HL-60 (cell line): ENCODE data around the gene ANO6.

Source experiments
- DNase-seq, 2 experiments: peaks; one replicate each; pipeline ENCODE4 v3.0.0-alpha.2; 2010 to 2020; ENCODE audit warnings: low read depth in 1 of 2, low spot score in 1 of 2
- H3K27ac ChIP-seq: fragments of 250-450 bp; sonication (Bioruptor Pico); replicated peaks from 2 replicates; pipeline ENCODE4 v1.5.1; 2020; ENCODE audit warnings: mild to moderate bottlenecking, moderate library complexity
- H3K27me3 ChIP-seq: fragments of 250-450 bp; sonication (Bioruptor Pico); 2 replicates; pipeline ENCODE4 v1.5.1; 2021; ENCODE audit warnings: mild to moderate bottlenecking, moderate library complexity; ENCODE audit not compliant: insufficient read depth, poor library complexity, severe bottlenecking
- H3K4me3 ChIP-seq: replicated peaks from 2 replicates; pipeline ENCODE4 v1.5.1; 2011; ENCODE audit warnings: mild to moderate bottlenecking, control low read depth, low read length; ENCODE audit not compliant: insufficient read depth
- CTCF ChIP-seq: IDR thresholded peaks from one replicate; pipeline ENCODE4 v1.5.1; 2011; ENCODE audit warnings: low read length, control low read depth, inconsistent platforms; ENCODE audit not compliant: insufficient read depth
- GABPA ChIP-seq: IDR thresholded peaks from 2 replicates; pipeline ENCODE4 v1.6.1; 2012; ENCODE audit warnings: low read depth
- POLR2AphosphoS5 ChIP-seq: IDR thresholded peaks from 2 replicates; pipeline ENCODE4 v1.6.1; 2012; ENCODE audit warnings: low read depth
- SPI1 ChIP-seq: IDR thresholded peaks from 2 replicates; pipeline ENCODE4 v1.6.1; 2012; ENCODE audit warnings: low read depth, mild to moderate bottlenecking, borderline replicate concordance
- TF ChIP-seq, protein P1 (sequence below): IDR thresholded peaks from 2 replicates; pipeline ENCODE4 v1.6.1; 2012; ENCODE audit warnings: low read depth; ENCODE audit not compliant: insufficient replicate concordance

Gene ANO6

GRCh38 chr12:45298047-45298446 lies 82.2 kb downstream of the ANO6 start:
- no peak for TF ChIP-seq POLR2AphosphoS5
- TF ChIP-seq SPI1 = no peak
- TF ChIP-seq GABPA = no peak
- TF ChIP-seq, protein P1, sequence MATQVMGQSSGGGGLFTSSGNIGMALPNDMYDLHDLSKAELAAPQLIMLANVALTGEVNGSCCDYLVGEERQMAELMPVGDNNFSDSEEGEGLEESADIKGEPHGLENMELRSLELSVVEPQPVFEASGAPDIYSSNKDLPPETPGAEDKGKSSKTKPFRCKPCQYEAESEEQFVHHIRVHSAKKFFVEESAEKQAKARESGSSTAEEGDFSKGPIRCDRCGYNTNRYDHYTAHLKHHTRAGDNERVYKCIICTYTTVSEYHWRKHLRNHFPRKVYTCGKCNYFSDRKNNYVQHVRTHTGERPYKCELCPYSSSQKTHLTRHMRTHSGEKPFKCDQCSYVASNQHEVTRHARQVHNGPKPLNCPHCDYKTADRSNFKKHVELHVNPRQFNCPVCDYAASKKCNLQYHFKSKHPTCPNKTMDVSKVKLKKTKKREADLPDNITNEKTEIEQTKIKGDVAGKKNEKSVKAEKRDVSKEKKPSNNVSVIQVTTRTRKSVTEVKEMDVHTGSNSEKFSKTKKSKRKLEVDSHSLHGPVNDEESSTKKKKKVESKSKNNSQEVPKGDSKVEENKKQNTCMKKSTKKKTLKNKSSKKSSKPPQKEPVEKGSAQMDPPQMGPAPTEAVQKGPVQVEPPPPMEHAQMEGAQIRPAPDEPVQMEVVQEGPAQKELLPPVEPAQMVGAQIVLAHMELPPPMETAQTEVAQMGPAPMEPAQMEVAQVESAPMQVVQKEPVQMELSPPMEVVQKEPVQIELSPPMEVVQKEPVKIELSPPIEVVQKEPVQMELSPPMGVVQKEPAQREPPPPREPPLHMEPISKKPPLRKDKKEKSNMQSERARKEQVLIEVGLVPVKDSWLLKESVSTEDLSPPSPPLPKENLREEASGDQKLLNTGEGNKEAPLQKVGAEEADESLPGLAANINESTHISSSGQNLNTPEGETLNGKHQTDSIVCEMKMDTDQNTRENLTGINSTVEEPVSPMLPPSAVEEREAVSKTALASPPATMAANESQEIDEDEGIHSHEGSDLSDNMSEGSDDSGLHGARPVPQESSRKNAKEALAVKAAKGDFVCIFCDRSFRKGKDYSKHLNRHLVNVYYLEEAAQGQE = no peak
- no peak for TF ChIP-seq CTCF
- Histone ChIP-seq H3K27me3 (no peaks in the 10 kb centered on the region), H3K4me3 (no peak overlapping the region), H3K27ac (no peak overlapping the region)
- no peak for DNase-seq

DNA sequence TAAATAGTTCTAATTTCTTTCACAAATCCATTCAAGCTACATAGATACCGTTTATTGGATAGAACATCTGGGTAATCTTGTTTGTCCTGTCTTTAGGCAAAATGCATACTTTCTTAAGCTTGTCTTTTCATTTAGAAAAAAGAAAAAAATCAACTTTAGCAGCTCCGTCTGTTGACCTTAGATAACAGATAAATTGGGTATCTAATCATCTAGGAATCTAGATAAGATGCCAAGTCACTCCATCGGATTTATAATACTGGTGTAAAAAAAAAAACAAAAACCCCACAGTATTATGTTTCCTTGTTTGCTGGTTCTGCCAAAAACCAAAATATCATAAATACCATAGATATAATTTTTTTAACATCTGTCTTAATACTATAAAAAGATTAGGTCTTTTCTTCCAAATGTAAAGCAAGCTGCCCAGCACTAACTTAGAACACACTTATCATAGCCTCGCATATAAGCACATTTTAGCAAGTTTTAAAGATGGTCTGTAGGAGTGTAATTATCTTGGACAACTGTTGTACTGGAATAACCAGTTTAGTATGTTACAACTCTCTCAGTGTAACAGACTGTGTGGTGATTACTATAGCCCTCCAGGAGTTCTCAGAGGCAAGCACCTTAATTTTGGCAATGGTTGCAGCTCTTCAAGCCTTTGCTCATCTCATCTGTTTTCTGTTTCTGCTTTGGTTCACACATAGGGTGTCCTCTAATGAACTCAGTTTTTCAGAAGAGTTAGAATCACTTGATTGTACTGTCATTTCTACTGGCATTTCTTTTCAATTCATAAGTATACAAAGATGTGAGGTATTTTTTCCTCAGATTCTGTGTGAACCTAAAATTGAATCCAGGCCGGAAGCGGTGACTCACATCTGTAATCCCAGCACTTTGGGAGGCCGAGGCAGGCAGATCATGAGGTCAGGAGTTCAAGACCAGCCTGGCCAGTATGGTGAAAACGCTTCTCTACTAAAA lies 83.1 kb downstream of the ANO6 start:
- Histone ChIP-seq H3K27me3 (no peaks in the 10 kb centered on the region), H3K27ac (no peak overlapping the region), H3K4me3 (no peak overlapping the region)
- DNase-seq = no peak
- TF ChIP-seq SPI1 (no peak), CTCF (no peak), GABPA (no peak), POLR2AphosphoS5 (no peak)
- TF ChIP-seq, protein P1 = no peak

DNA sequence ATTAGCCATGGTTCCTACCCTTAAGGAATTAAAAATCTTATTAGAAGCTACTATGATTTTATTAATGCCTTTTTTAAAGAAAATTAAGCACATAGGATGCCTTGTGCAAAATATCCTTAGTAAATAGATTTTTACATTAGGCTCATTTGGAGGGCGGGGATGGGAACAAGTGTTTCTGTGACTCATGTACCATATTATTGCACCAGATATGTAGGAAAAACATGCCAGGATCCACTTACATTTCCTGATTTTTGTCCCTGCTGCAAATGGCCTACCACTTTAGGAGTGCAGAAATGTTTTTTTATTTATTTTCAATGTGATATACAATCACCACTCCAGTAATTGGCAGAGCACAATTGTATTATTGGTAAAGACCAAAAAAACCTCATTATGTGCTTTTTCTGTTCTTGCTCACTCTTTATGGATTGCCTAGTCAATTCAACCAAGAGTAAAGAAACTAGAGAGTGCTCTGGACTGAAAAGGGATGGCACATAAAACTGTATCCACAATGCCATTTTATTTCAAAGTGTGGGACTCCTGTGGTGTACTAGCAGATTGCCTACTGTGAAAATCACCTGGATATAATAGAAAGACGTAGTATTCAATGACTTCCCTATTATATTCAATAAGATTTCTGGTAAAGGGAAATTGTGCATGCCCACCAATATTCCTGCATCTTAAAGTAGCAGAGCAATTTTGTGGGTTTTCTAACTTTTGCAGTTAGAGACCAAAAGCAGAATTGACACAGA lies 86.9 kb downstream of the ANO6 start:
- TF ChIP-seq CTCF (no peak), SPI1 (no peak), GABPA (no peak), POLR2AphosphoS5 (no peak)
- TF ChIP-seq, protein P1 = no peak
- Histone ChIP-seq H3K27me3 (no peaks in the 10 kb centered on the region), H3K27ac (no peak overlapping the region), H3K4me3 (no peak overlapping the region)
- no peak for DNase-seq
